Measurements from ENCODE around the gene DPP4.

The DPP4 gene

GRCh38 chr2:162037028-162037795 lies 36.8 kb downstream of the DPP4 start:
- H3K27ac ChIP-seq, result no peak overlapping the region

GRCh38 chr2:162035981-162036380 lies 38.0 kb downstream of the DPP4 start:
- Histone ChIP-seq H3K36me3 (no peaks in the 10 kb centered on the region), H3K27ac (no peak overlapping the region), H3K4me3 (ENCODE audit: low read depth in 1 of 2, low read length in 1 of 2) (no peak overlapping the region)

More at GRCh38 chr2:162037028-162037795, 36.8 kb downstream of the DPP4 start:
- Histone ChIP-seq H3K27me3 (no peaks in the 10 kb centered on the region), H3K4me1 (ENCODE audit: control insufficient read depth in 1 of 2, insufficient read depth in 1 of 2, low read depth in 1 of 2, low read length in 1 of 2) (no peaks in the 10 kb centered on the region), H3K4me3 (ENCODE audit: low read depth in 1 of 2, low read length in 1 of 2) (no peak overlapping the region), H3K36me3 (no peaks in the 10 kb centered on the region), H3K9me3 (no peaks in the 10 kb centered on the region)
- TF ChIP-seq, protein P1, sequence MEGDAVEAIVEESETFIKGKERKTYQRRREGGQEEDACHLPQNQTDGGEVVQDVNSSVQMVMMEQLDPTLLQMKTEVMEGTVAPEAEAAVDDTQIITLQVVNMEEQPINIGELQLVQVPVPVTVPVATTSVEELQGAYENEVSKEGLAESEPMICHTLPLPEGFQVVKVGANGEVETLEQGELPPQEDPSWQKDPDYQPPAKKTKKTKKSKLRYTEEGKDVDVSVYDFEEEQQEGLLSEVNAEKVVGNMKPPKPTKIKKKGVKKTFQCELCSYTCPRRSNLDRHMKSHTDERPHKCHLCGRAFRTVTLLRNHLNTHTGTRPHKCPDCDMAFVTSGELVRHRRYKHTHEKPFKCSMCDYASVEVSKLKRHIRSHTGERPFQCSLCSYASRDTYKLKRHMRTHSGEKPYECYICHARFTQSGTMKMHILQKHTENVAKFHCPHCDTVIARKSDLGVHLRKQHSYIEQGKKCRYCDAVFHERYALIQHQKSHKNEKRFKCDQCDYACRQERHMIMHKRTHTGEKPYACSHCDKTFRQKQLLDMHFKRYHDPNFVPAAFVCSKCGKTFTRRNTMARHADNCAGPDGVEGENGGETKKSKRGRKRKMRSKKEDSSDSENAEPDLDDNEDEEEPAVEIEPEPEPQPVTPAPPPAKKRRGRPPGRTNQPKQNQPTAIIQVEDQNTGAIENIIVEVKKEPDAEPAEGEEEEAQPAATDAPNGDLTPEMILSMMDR (IDR thresholded peaks at IDR 0.05), result no peak

DNA sequence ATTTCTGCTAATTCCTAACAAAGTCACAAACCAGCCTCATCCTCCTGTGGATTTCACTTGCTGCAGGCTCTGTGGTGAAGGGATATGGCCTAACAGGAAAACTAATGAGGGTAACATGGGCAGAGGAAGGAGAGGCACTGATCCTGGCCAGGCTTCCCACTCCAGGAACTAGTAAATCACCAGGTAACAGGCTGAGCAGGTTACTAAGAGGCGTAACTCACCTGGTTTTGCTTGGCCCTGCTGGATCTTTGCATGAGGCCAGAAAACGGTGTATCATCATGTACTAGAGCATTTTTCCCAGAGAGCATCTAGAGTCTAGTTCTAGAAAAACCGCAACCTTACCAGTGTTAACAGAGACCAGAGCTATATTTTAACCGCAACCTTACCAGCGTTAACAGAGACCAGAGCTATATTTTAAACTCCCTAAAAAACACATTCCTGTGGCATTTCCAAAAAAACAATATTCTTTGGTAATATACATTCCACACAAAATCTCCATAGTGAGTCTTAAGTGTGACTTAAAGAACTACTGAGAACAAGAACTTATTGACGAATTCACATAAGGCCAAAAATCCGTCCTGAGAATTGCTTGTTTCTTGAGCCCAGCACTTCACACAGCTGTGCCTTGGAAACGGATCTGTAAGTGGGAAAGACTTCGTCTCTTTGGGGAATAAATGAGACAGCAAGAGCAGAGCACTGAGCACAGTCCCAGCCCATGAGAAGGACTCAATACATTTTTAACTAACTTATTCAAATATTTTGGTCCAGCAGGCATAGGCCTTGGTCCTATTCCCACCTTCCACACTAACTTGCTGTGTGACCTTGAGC lies 43.4 kb downstream of the DPP4 start:
- TF ChIP-seq, protein P1 (IDR thresholded peaks at IDR 0.05), result no peak
- H3K9me3 ChIP-seq, result no peaks in the 10 kb centered on the region
- H3K27me3 ChIP-seq, result no peaks in the 10 kb centered on the region
- H3K4me3 ChIP-seq (ENCODE audit: low read depth in 1 of 2, low read length in 1 of 2), result no peak overlapping the region
- H3K27ac ChIP-seq, result no peak overlapping the region
- H3K36me3 ChIP-seq, result no peaks in the 10 kb centered on the region
- no peaks in the 10 kb centered on the region for H3K4me1 ChIP-seq (ENCODE audit: control insufficient read depth in 1 of 2, insufficient read depth in 1 of 2, low read depth in 1 of 2, low read length in 1 of 2)

More at GRCh38 chr2:162035981-162036380, 38.0 kb downstream of the DPP4 start:
- no peaks in the 10 kb centered on the region for H3K27me3 ChIP-seq
- H3K4me1 ChIP-seq (ENCODE audit: control insufficient read depth in 1 of 2, insufficient read depth in 1 of 2, low read depth in 1 of 2, low read length in 1 of 2), result no peaks in the 10 kb centered on the region
- H3K9me3 ChIP-seq, result no peaks in the 10 kb centered on the region
- TF ChIP-seq, protein P1 (IDR thresholded peaks at IDR 0.05), result no peak

DNA sequence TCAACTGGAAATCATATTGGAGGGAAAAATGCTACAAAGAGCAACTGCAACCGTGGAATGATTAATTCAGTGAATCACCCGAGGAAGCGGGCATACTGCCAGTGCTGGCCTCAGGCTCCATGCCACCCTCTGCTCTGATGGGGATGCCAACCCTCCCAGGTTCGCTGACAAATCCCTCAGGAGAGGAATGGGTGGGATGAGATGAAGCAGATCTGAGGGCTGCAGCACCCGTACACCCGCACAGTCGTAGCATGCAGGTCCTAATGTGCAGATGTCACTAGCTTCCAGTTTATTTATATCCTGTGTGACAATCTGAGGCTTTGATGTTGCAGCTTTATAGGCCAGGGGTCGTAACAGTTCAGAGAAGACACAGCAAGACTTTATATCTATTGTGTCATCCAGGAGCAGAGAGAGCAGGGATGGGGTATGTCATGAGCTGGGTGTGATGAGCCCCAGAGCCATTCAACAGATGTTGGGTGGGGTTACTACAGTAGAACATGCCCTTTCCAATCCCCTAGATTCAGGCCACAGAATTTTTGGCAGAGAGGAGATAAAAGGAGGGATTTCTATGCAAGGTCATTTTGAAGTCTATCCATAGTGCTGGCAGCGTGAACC lies 44.6 kb downstream of the DPP4 start:
- H3K36me3 ChIP-seq, result no peaks in the 10 kb centered on the region

GRCh38 chr2:162028511-162028910 lies 45.5 kb downstream of the DPP4 start:
- TF ChIP-seq, protein P1 (IDR thresholded peaks at IDR 0.05), result no peak
- no peaks in the 10 kb centered on the region for H3K27me3 ChIP-seq
- no peaks in the 10 kb centered on the region for H3K36me3 ChIP-seq
- no peak overlapping the region for H3K27ac ChIP-seq
- H3K4me1 ChIP-seq (ENCODE audit: control insufficient read depth in 1 of 2, insufficient read depth in 1 of 2, low read depth in 1 of 2, low read length in 1 of 2), result no peaks in the 10 kb centered on the region
- H3K9me3 ChIP-seq, result no peaks in the 10 kb centered on the region
- H3K4me3 ChIP-seq (ENCODE audit: low read depth in 1 of 2, low read length in 1 of 2), result no peak overlapping the region

More for the DNA sequence above, 44.6 kb downstream of the DPP4 start:
- Histone ChIP-seq H3K4me1 (ENCODE audit: control insufficient read depth in 1 of 2, insufficient read depth in 1 of 2, low read depth in 1 of 2, low read length in 1 of 2) (no peaks in the 10 kb centered on the region), H3K9me3 (no peaks in the 10 kb centered on the region), H3K4me3 (ENCODE audit: low read depth in 1 of 2, low read length in 1 of 2) (no peak overlapping the region), H3K27ac (no peak overlapping the region), H3K27me3 (no peaks in the 10 kb centered on the region)
- TF ChIP-seq, protein P1 (IDR thresholded peaks at IDR 0.05), result no peak

Data from neutrophil (primary cell).